HG02610 (cell line): ENCODE results near the gene ARPP21.

ENCODE experiments used
- ATAC-seq: cut with Tn5 transposase; IDR thresholded peaks from one replicate; pipeline ENCODE4 v1.9.1; 2021; ENCODE audit warnings: mild to moderate bottlenecking, moderate library complexity; ENCODE audit not compliant: unreplicated experiment

ARPP21 gene

DNA sequence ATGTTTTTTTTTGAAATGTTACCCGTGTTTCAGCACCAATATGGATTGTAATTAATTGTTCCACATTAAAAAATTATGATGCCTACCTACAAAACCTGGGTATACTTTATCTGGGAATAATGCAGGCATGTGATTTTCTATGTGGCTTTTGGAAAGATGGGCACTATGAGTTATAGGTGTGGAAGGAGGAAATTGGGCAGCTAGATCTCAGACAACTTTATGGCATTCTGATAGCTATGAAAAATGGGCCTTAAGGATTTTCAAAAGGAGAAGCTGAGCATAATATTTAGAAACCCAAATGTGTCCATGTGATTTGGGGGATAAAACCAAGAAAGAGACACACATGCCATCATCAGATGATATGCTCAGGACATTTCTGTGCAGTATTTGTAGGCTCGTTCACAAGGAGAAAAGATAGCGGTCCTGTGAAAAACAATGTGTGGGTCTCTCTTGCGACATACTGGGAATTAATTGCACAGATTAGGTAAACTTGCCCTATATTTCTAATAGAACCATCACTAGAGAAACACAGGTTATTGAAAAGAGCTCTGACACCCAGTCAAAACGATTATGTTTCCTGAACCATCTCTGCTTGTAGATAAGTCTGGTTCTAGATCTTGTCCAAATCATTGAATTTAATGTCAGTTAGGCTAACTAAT, 35.3 kb downstream of the ARPP21 start:
- no peak for ATAC-seq

DNA sequence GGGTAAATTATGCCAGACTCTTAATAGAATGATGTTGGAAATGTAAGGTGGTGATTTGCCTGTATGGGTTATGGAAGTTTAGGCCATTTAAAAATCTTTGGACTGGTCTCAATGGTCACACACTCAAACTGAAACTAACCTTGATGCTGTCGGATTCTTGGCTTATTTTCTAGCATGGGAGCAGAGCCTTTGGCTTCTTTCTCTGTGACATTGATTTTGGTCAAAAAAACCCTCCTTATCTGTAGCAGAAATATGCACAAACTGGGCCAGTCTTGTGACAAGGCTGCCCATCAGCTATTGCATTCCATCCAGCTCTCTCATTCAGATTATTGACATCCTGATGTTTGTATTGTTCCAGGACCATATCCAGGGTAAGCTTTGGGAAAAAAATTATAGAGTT, 35.9 kb downstream of the ARPP21 start:
- no peak for ATAC-seq

DNA sequence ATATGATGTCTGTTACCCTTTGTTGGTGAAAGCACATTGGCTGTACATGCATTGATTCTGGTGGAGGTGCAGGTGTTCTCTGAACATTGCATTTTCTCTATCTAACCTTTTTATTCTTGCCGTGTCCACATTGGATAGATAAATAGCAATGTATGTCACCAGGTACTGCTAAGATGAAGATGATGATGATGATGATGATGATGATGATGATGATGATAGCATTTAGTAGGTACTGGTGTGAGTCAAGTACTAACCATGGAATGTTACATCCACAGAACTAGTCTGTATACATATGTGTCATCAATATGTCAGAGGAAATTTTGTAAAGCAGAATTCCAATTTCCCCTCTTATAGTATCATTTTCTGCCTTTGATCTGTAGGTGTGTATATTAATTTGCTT, 36.3 kb downstream of the ARPP21 start:
- no peak for ATAC-seq

DNA sequence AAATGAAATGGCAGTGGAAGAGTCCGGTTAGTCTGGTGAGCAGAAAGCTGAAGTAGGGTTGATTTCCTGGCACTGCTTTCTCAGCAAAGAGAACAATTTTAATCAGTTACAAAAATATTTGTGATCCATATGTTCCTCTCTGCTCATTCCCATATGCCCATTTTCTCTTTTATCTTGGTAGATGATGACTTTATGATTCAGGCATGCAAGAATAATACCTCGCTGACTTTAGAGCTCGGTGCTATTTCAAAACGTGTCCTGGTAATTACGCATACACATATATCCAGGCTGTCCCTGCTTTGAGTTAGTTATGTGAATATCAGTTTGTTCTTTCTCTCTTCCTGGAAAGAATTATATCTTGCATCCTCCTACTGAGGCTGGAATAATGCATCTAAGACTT, 38.5 kb downstream of the ARPP21 start:
- no peak for ATAC-seq

DNA sequence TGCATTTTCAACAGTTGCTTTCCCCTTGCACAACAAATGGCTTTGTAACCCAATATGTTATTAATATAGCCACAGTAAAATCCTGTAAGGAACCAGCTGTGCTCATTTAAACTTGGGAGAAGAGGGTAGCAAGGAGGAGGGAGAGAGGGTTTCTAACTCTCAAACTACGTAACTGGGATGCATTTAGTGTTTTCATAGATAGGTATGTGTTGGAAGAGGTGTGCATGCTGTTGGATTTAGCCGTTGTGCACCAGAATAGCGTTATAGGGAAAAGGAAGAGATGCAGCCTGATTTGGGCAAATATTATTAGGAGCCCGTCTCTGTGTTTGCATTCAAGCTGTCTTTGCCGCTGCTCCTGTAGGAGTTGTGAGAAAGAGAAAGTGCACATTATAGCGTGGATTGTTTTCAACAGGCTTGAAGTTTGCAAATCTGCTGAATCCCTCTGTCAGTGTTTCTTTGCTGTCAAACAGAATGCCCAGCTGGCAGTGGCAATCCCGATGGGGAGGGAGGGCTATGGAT, 39.4 kb downstream of the ARPP21 start:
- ATAC-seq: no peak

DNA sequence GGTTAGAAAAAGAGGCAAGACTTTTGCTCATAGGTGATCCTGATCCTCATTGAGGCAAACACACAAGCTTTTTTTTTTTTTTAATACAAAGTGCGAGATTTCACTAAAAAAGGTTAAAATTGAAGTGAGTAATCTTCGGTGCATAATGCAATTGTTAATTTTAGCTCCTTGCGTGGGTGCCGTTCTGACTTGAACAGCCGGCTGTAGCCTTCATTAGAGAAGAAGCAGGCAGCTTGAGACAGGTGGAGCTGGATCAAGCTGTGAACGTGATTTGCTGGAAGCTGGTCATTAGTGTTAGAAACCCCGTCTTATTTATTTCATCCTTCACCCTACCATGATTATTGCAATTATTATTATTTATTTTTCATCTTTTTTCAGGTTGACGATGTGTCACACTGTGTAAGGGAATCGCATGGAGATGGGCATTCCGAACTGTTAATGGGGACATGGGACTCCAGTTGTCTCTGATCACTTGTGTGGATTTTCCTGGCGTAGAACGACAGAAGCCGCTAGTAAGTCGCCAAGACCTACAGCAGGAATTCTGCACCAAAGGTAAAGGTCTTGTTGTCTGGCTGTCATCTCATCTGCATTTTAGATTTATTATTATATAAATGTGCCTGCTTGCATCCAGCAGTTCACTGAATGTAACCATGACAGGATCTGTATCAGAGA, 40.2 kb downstream of the ARPP21 start:
- ATAC-seq: no peak

DNA sequence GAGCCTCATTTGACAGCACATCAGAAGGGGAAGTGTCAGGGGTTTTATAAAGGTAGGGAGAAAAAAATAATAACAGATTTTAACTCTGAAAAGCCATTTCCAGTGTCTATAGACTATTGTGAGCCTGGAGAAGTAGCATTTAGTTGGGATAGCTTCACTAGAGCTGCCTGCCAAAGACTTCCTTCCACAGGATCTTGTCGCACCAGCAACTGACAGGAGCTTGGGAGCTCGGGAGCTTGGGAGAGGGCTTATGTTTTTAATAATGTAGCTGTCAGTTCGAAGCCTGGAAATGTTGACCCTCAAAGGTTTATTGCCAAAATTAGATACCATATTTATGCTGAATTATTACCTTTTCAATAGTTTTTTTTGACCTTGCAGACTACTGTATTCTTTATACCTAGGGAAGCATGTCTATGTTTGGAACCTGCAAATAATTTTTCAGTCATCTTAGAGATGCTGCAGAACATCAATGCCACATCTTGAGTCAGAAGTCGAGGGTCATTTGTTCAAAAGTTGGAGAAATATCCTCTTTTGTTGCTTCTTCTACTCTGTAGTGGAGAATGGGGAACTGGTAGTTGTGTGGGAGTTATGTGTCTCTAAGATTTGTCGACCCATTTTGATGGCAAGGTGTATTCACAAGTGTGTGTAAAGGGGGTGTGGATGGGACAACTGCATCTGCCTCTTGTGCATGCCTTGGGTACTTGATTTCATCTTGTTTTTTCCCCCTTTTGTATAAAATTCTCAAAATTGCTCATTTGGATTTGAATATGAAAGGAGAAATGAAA, 41.7 kb downstream of the ARPP21 start:
- ATAC-seq: no peak

DNA sequence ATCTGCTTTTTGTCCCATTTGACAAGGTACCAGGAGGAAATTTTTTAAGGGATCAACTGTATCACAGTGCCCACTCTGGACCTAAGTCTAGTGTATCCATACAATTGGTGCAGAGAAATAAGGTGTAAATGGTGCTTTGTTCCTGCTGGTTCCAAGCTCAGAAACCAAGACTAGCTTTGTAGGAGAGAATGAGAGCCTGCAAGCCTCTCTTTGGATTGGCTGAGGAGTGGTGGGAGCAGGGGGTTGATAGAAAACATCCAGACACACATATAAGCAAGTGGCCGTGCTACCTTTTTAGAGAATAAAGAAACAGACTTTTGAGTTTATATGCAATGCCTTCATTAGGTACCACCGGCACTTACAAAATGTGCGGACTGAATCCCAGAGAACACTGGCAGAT, 45.8 kb downstream of the ARPP21 start:
- ATAC-seq: no peak

DNA sequence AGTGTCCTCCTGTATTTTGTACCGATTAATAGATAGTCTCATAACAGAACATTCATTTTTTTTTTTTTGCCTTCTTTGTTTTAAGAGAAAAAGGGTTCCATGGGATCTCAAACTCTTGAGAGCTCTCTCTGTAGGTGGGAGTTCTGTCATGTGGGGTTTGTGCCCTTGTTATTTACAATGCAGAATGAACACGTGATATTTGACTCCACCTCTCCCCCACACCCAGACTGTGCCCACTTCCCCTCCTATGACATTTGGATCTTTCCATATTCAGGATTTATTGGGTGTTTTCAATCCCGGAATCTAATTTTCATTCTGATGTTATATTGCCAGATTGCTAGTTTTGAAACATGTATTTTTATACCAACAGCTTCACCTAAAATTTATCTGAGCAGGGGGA, 49.5 kb downstream of the ARPP21 start:
- no peak for ATAC-seq

DNA sequence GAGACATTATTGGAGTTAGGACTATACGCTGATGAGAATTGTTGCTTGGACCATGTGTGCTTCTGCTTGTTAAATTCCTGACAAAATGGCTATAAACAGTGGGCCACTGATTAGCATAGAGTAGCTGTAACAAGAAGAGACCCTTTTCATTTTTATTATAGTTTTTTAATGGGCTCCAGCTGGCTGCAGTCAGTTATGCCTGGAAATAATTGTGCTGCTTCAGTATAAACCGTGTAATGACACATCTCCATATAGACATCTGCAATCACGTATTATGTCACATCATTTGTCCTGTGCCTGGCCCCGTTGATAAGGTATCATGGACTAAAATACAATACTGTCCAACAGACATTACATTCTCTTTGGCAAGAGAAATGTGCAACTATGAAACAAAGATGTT, 50.9 kb downstream of the ARPP21 start:
- ATAC-seq: no peak

DNA sequence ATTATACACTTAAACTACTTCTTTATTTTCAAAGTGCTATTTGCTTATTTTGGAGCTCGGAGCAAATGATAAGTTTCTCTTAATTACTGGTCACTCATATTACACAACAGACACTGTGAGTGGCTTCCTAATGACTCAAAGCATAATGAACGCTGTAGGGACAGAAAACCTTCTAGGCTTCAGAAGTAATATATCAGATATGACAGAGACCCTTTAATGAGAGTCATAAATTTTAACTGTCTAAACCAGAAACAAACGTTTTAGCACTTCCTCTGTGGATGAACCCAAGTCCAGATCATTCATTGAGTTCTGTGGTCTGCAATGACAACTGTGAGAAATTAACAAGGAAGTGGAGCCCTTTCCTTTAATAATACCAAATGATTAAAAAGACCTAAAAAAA, 66.6 kb downstream of the ARPP21 start:
- no peak for ATAC-seq

DNA sequence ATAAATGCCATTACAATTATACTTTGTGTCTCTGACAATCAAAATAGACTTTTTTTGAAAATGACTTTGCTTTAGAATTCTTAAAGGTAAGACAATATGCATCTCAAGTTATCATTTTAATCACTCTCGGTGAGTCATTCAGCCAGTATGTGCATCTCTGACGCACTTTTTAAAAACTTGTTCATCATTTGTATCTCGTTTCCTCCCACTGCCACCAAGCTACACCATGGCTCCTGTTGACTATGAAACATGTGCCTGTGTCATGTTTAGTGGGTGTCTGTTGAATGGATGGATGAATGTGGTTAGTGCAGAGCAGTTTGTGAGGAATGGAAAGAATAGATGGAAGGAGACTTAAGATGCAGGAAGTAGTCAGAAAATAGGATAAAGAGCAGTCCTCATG, 68.6 kb downstream of the ARPP21 start:
- ATAC-seq: no peak

DNA sequence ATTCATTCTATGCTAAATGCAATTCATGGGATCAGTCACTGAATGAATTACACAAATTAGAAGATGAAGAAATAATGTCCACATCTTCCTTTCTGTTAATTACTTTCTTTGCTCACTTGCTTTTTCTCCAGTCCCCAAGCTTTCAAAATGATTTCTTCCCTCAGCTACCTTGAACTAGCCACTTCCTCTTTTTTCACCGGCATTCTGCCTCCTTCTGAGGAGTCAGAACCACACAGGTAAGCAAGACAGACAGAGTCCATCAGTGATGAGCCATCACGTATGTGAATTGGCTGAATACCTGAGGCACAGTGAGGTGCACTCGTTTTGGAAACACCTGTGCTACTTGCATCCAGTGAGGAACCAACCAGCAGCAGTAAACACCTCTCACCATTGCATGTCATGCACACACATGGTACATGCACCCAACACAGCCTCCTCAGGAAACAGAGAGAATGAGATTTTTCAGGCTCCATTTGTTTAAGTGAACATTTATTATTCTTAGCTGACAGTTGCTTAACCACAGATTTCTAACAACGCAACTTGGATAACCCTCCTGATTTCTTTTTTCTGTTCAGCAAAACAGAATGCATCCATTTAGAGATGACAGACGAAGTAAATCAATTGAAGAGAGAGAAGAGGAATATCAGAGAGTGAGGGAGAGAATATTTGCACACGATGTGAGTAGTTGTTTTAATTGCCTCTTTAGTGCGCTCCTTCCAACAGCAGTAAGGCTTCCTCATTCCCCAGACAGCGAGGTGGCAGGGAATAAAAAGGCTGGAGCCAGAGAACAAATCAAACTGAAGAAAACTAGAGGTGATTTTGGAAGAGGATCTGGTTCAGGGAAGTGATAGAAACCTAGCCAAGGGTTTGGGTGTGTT, 69.3 kb downstream of the ARPP21 start:
- no peak for ATAC-seq

DNA sequence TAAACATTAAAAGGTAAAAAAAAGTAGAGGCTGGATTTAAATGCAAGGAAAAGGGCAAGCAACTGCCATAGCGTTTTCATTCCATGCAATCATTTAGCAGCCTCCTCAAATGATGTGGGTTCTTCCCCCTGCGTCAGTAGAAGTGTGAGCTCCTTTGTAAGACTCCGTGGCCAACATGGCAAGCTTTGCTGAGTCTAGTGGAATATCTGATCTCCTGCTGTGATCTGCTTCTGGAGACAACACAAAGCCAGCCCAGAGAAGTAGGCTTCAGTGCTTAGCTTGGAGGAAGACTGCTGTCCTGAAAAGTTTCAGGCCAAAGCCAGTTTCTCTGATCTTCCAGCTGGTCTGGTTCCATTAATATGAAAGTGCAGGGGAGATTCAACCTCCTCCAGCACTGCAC, 70.4 kb downstream of the ARPP21 start:
- no peak for ATAC-seq

DNA sequence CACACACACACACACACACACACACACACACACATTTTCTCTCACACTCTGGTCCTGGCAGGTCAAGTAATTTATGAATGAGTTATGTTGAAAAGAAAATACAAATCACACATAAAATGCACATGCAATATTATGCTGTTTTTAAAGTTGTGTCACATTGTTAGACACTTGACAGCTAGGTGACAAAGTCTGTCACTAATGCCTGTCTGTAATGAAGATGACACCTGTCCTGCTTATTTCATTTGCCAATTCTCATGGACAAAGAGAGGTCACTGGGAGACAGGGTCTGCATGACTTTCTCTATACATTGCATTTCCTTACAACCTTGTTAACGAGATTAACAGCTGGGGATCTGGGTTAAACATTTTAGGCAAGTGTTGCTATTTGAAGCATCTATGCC, 71.2 kb downstream of the ARPP21 start:
- ATAC-seq: no peak

DNA sequence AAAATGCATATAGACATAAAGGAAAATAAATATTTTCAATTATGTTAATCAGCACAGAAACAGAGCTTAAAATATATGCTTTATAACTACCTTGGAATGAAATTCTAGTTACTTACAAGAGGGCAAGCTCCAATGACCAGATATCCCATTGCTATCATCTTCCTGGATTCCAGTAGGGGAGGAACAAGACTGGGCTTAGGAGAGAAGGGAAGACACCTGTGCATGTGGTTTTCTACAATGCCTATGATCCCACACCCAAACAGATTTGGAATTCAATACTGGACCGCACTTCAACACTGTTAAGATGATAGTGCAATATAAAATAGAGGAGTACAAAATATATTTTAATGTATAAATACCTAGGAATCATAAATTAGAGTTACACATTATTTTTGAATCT, 79.6 kb downstream of the ARPP21 start:
- ATAC-seq: no peak

DNA sequence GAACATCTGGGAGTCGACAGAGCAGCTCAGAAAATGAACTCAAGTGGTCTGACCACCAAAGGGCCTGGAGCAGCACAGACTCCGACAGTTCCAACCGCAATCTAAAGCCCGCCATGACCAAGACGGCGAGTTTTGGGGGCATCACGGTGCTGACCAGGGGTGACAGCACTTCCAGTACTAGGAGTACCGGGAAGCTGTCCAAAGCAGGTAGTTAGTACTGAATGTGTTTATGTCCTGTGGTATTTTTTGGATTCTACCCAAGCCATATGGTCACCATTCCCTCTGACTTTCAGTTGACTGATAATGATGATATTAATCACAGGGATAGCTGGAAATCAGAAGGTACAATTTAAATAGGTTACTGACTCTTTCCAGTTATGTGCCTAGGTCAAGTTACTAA, 82.3 kb downstream of the ARPP21 start:
- no peak for ATAC-seq

DNA sequence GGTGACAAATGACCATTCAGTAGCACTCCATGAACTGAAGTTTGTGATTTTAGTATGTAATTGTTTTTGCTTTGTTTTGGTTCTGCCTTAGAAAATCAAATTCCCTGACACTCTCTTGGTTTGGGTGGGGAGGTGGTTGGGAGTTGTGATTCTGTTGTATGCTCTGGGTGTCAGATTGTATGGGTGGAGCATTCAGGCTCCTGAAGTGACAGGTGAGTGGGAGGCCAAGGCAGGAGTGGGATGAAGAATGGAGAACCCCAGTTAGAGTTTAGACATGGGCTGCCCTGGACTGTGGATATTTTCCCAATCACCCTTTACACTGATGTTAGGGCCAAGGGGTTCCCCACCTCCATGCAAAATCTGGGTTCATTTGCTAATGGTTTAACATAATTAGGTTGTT, 83.6 kb downstream of the ARPP21 start:
- no peak for ATAC-seq

DNA sequence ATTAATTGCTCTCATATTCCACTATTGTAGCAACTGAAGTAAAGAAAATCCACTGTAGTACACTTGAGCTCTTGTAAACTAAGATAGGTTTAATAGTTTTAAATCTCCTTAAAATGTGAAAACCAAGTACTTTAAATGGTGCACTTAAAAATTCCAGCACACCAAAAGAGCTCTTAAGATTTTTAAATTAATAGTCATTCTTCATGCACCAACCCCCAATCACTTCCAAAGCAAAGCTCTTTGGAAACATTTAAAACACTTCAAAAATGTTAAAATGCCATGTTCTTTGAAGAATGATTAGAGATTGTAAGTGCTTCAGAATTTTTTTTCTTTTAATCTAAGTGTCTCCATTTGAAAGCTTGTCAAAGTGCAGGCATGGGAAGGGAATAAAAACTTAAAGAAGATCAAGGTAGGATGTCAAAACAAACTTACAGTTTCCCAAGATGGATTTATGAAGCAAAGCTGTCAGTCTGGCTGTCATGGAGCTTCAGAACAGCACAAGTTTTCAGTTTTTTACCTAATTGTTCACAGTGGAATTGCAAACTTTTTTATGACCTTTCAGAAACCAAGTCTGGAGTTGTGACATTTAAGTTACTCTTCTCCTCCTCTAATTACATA, 84.3 kb downstream of the ARPP21 start:
- ATAC-seq: no peak

DNA sequence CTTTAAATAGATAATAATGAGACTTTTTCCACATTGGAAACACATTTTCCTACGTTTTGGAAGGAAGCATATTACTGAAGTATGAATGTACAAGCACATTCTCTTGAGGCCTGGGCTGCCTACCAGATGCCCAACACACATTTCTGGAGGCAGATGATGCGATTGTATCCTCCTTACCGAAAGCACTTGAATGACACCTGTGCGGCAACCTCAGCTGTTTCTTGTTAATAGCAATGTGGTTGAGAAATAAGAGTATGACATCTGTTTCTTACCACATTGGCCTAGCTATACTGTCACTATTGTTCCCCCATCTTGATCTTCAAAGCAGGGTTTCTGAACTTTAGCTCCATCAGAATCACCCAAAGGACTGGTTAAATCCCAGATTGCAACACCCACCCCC, 84.8 kb downstream of the ARPP21 start:
- ATAC-seq: no peak

DNA sequence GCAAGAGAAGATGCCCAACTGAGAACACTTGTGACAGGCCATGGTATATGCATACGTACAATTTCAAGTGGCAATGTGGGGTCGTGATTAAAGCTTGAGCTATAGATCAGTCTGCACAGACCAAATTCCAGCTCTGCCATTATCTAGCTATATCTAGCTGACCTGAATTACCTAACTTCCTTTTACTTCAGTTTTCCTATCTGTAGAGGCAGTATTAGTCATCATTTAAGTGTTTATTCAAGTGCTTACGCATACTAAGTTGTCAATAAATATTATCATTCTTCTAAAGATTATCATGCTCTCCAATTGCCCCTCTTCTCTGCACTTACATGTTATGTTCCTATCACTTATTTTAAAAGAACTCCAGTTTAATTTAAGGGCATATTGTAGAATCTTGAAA, 87.9 kb downstream of the ARPP21 start:
- no peak for ATAC-seq
